Left hindlimb (tissue), 1 donor: ENCODE results near the gene CRMP1.
A peak's percentile ranks its signal among the peaks of the same experiment; 100 is the strongest.
"Not testable (repeated sequence)": the region's sequence is repeated elsewhere in the genome, so short reads cannot be mapped to it uniquely, and the experiment has no call there.

Experiments
- DNase-seq: peaks from one replicate; pipeline ENCODE4 v3.0.0-alpha.2; 2018

The CRMP1 gene

GRCh38 chr4:5852523-5853202 is 40.2 kb downstream of the CRMP1 start:
- no peak for DNase-seq

- no peak for DNase-seq
Measured at GRCh38 chr4:5851637-5852301, 41.1 kb downstream of the CRMP1 start.

GRCh38 chr4:5845035-5845905 is 47.6 kb downstream of the CRMP1 start:
- no peak for DNase-seq

- no peak for DNase-seq
Measured at GRCh38 chr4:5843573-5844530, 49.0 kb downstream of the CRMP1 start.

- DNase-seq, result no peak
Measured at GRCh38 chr4:5842456-5842855, 50.4 kb downstream of the CRMP1 start.

- DNase-seq, result peak; percentile 82
Measured at GRCh38 chr4:5839751-5840674, 52.9 kb downstream of the CRMP1 start.

GRCh38 chr4:5839332-5839731 is 53.6 kb downstream of the CRMP1 start:
- DNase-seq, result no peak

GRCh38 chr4:5837483-5837882 is 55.4 kb downstream of the CRMP1 start:
- DNase-seq, result not testable (repeated sequence)

GRCh38 chr4:5836943-5837342 is 55.9 kb downstream of the CRMP1 start:
- no peak for DNase-seq

GRCh38 chr4:5828005-5828391 is 64.9 kb downstream of the CRMP1 start:
- no peak for DNase-seq

- DNase-seq, result no peak
Measured at GRCh38 chr4:5827108-5828004, 65.5 kb downstream of the CRMP1 start.

- no peak for DNase-seq
Measured at GRCh38 chr4:5826437-5827107, 66.3 kb downstream of the CRMP1 start.

GRCh38 chr4:5825321-5826041 is 67.4 kb downstream of the CRMP1 start:
- DNase-seq, result no peak

GRCh38 chr4:5824635-5825034 is 68.3 kb downstream of the CRMP1 start:
- no peak for DNase-seq

- no peak for DNase-seq
Measured at GRCh38 chr4:5824227-5824626, 68.7 kb downstream of the CRMP1 start.

- DNase-seq, result no peak
Measured at GRCh38 chr4:5823542-5824211, 69.2 kb downstream of the CRMP1 start.

GRCh38 chr4:5822619-5823018 is 70.3 kb downstream of the CRMP1 start:
- no peak for DNase-seq

- no peak for DNase-seq
Measured at GRCh38 chr4:5821665-5822358, 71.1 kb downstream of the CRMP1 start.
